Trophoblast cell (in vitro differentiated cells and primary cell): ENCODE results near the gene SRPK2.

Experiments used
- DNase-seq, 2 donors: peaks; one replicate each; pipeline ENCODE4 v3.0.0-alpha.2; 2016
- H2AFZ ChIP-seq: 2 replicates; pipeline ENCODE4 v1.6.1; 2013; ENCODE audit warnings: low read length, moderate library complexity, mild to moderate bottlenecking; ENCODE audit not compliant: insufficient read depth, poor library complexity
- H2AK5ac ChIP-seq: 2 replicates; pipeline ENCODE4 v1.6.1; 2013; ENCODE audit warnings: mild to moderate bottlenecking, low read length
- H2BK120ac ChIP-seq: 2 replicates; pipeline ENCODE4 v1.6.1; 2013; ENCODE audit warnings: low read length, mild to moderate bottlenecking, moderate library complexity; ENCODE audit not compliant: insufficient read depth, poor library complexity
- H2BK12ac ChIP-seq: 2 replicates; pipeline ENCODE4 v1.6.1; 2013; ENCODE audit warnings: mild to moderate bottlenecking, low read length, moderate library complexity
- H2BK5ac ChIP-seq: 2 replicates; pipeline ENCODE4 v1.6.1; 2013; ENCODE audit warnings: low read length, low read depth, moderate library complexity, mild to moderate bottlenecking; ENCODE audit not compliant: poor library complexity
- H3K14ac ChIP-seq: 2 replicates; pipeline ENCODE4 v1.6.1; 2013; ENCODE audit warnings: mild to moderate bottlenecking, low read length
- H3K18ac ChIP-seq: 2 replicates; pipeline ENCODE4 v1.6.1; 2013; ENCODE audit warnings: mild to moderate bottlenecking, low read length
- H3K23ac ChIP-seq: 2 replicates; pipeline ENCODE4 v1.6.1; 2013; ENCODE audit warnings: low read length
- H3K27ac ChIP-seq: 2 replicates; pipeline ENCODE4 v1.5.1; 2013; ENCODE audit warnings: low read depth, mild to moderate bottlenecking, inconsistent platforms, low read length, moderate library complexity
- H3K27me3 ChIP-seq: 2 replicates; pipeline ENCODE4 v1.6.1; 2013; ENCODE audit warnings: inconsistent platforms, mild to moderate bottlenecking, low read length, moderate library complexity; ENCODE audit not compliant: insufficient read depth
- H3K36me3 ChIP-seq, 2 experiments: 1 replicate in 1 of 2; 2 replicates in 1 of 2; pipeline ENCODE4 v1.6.1; 2013; ENCODE audit warnings: low read length in 2 of 2, mild to moderate bottlenecking in 2 of 2, moderate library complexity in 1 of 2; ENCODE audit not compliant: insufficient read depth in 2 of 2, control insufficient read depth in 1 of 2
- H3K4ac ChIP-seq: 2 replicates; pipeline ENCODE4 v1.6.1; 2013; ENCODE audit warnings: low read depth, mild to moderate bottlenecking, low read length, moderate library complexity
- H3K4me1 ChIP-seq, 2 experiments: 1 replicate in 1 of 2; 2 replicates in 1 of 2; pipeline ENCODE4 v1.6.1; 2013; ENCODE audit warnings: low read length in 2 of 2, mild to moderate bottlenecking in 2 of 2, moderate library complexity in 1 of 2; ENCODE audit not compliant: insufficient read depth in 2 of 2, control insufficient read depth in 1 of 2
- H3K4me2 ChIP-seq: 2 replicates; pipeline ENCODE4 v1.6.1; 2013; ENCODE audit warnings: inconsistent platforms, mild to moderate bottlenecking, low read length, moderate library complexity
- H3K4me3 ChIP-seq: 2 replicates; pipeline ENCODE4 v1.5.1; 2013; ENCODE audit warnings: mild to moderate bottlenecking, low read depth, low read length, inconsistent platforms
- H3K79me1 ChIP-seq: one replicate; pipeline ENCODE4 v1.6.1; 2013; ENCODE audit warnings: low read length
- H3K79me2 ChIP-seq: 2 replicates; pipeline ENCODE4 v1.6.1; 2013; ENCODE audit warnings: low read length, mild to moderate bottlenecking; ENCODE audit not compliant: control insufficient read depth, insufficient read depth, poor library complexity
- H3K9ac ChIP-seq: 2 replicates; pipeline ENCODE4 v1.6.1; 2013; ENCODE audit warnings: mild to moderate bottlenecking, low read length
- H3K9me3 ChIP-seq: 2 replicates; pipeline ENCODE4 v1.6.1; 2013; ENCODE audit warnings: low read depth, mild to moderate bottlenecking, control low read depth, inconsistent platforms, low read length; ENCODE audit not compliant: insufficient read depth
- H4K12ac ChIP-seq: 2 replicates; pipeline ENCODE4 v1.6.1; 2013; ENCODE audit warnings: low read depth, mild to moderate bottlenecking, low read length, moderate library complexity
- H4K8ac ChIP-seq: 2 replicates; pipeline ENCODE4 v1.6.1; 2013; ENCODE audit warnings: low read depth, mild to moderate bottlenecking, low read length, moderate library complexity
- H4K91ac ChIP-seq: one replicate; pipeline ENCODE4 v1.6.1; 2013; ENCODE audit warnings: low read depth, mild to moderate bottlenecking, low read length, moderate library complexity
- WGBS: extraction: QIAGEN DNeasy Blood & Tissue Kit; methylation state at CpG from one replicate; pipeline ENCODE4 v1.1.7; 2013; ENCODE audit warnings: missing lambda C conversion rate; ENCODE audit not compliant: insufficient read length, insufficient coverage; ENCODE audit errors: extremely low coverage; 5-methylcytosine and 5-hydroxymethylcytosine counted together

Gene SRPK2

DNA sequence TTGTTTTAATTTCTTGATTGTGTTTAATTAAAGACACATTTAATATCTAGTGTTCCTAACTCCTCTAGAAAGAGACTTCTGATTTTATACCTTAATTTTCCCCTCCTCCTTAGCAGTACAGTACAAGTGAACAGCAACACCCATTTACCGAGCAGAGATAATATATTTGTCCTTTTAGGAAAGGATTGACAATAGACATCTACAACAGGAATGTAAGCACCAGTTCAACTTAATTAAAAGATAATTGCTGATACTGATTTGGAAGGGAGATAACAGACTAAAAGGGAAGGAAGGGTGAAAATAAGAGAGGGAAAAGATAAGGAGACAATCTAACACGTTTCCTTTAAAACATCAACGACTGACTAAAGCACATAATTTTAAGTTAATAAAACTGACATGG is 119.3 kb downstream of the SRPK2 start:
- Histone ChIP-seq H2BK120ac (no peak overlapping the region), H3K9ac (no peak overlapping the region), H2BK12ac (no peak overlapping the region), H3K4ac (no peak overlapping the region), H3K27ac (no peak overlapping the region), H4K12ac (no peak overlapping the region), H2AK5ac (no peak overlapping the region), H3K18ac (no peak overlapping the region), H3K4me1 (no peaks in the 10 kb centered on the region), H3K14ac (no peak overlapping the region), H3K4me3 (no peak overlapping the region), H2AFZ (no peak overlapping the region), H3K9me3 (no peaks in the 10 kb centered on the region), H3K36me3 (no peaks in the 10 kb centered on the region), H3K4me2 (no peak overlapping the region), H4K8ac (no peak overlapping the region), H3K79me2 (no peaks in the 10 kb centered on the region), H3K79me1 (no peaks in the 10 kb centered on the region), H3K27me3 (no peaks in the 10 kb centered on the region), H2BK5ac (no peak overlapping the region), H3K23ac (no peak overlapping the region), H4K91ac (no peak overlapping the region)
- no peak for DNase-seq
- WGBS, result no CpG with 5 or more reads among the region's 3 CpGs

DNA sequence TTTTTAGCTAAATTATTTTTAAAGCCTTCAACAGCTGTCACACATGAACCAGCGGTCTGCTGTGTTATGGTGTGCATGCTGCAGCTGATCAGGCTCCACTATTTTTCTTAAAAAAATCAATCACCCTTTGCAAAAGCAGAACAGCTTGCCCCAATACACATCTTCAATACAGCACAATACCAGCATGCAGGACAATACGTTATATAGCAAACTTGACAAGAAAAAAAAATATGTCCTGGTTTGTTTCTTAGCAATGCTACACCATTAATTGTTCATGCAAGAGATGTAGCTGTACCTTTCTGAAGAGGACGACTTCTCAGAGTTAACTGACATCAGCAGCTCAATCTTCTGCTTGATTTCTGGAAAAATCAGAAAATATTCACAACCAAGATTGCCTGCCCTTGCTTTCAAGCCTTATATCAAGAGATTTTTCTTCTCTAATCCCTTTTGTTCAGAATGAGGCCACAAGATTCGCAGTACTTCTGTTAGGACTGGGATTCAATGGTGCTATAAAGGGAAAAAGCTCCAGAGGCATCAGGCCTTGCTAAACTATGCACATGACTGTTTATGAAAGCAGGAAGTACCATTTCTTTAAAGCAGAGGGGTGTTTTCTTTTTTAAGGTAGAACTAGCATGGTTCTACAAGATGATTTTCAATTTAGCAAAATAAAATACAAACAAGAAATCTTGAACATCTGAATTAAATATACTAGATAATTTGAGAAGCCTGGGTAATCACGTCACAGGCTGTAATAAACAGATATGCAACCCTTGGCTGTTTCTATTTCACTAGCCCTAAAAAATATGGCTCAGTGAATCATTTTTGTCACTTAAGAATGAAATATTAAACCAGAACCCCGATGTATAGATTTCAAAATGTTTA is 120.0 kb downstream of the SRPK2 start:
- no peak overlapping the region for H3K18ac ChIP-seq
- no peak overlapping the region for H4K91ac ChIP-seq
- DNase-seq, result peak in 1 of 2 donors; percentile 45
- WGBS, result no CpG with 5 or more reads among the region's 6 CpGs
- no peaks in the 10 kb centered on the region for H3K9me3 ChIP-seq
- no peaks in the 10 kb centered on the region for H3K79me1 ChIP-seq
- no peaks in the 10 kb centered on the region for H3K27me3 ChIP-seq
- H4K12ac ChIP-seq, result no peak overlapping the region
- H2AFZ ChIP-seq, result no peak overlapping the region
- no peak overlapping the region for H3K9ac ChIP-seq
- H3K4me1 ChIP-seq, result no peaks in the 10 kb centered on the region
- no peak overlapping the region for H3K14ac ChIP-seq
- H2AK5ac ChIP-seq, result no peak overlapping the region
- H4K8ac ChIP-seq, result no peak overlapping the region
- no peak overlapping the region for H3K27ac ChIP-seq
- H3K36me3 ChIP-seq, result no peaks in the 10 kb centered on the region
- H3K4me2 ChIP-seq, result no peak overlapping the region
- no peak overlapping the region for H3K4ac ChIP-seq
- H2BK5ac ChIP-seq, result no peak overlapping the region
- no peaks in the 10 kb centered on the region for H3K79me2 ChIP-seq
- no peak overlapping the region for H3K4me3 ChIP-seq
- H2BK120ac ChIP-seq, result no peak overlapping the region
- H3K23ac ChIP-seq, result no peak overlapping the region
- no peak overlapping the region for H2BK12ac ChIP-seq

DNA sequence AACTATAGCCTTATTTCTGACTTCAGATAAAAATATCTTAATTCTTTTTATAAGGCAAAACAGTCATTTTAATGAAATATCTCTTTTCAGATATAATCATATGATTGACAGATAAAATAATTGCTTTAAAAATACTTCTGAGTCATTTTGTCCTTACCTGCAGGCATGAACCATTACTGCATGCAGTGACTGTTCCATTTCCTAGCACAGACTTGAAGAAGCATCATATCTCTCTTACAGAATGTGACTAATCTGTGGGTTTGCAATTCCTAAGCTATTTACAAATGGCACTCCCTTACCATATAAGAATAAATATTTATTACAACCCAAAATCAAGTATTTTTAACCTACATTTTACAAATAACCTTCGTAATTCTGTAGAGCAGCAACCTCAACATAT is 120.7 kb downstream of the SRPK2 start:
- Histone ChIP-seq H3K9ac (no peak overlapping the region), H4K8ac (no peak overlapping the region), H3K14ac (no peak overlapping the region), H3K18ac (no peak overlapping the region), H2AK5ac (no peak overlapping the region), H4K91ac (no peak overlapping the region), H3K27me3 (no peaks in the 10 kb centered on the region), H3K79me1 (no peaks in the 10 kb centered on the region), H3K9me3 (no peaks in the 10 kb centered on the region), H2AFZ (no peak overlapping the region), H3K36me3 (no peaks in the 10 kb centered on the region), H2BK5ac (no peak overlapping the region), H3K4me3 (no peak overlapping the region), H2BK12ac (no peak overlapping the region), H3K4me2 (no peak overlapping the region), H3K23ac (no peak overlapping the region), H2BK120ac (no peak overlapping the region), H3K4me1 (no peaks in the 10 kb centered on the region), H3K27ac (no peak overlapping the region), H4K12ac (no peak overlapping the region), H3K4ac (no peak overlapping the region), H3K79me2 (no peaks in the 10 kb centered on the region)
- no CpG with 5 or more reads among the region's 1 CpG for WGBS
- DNase-seq, result peak; percentile 58 to 83

DNA sequence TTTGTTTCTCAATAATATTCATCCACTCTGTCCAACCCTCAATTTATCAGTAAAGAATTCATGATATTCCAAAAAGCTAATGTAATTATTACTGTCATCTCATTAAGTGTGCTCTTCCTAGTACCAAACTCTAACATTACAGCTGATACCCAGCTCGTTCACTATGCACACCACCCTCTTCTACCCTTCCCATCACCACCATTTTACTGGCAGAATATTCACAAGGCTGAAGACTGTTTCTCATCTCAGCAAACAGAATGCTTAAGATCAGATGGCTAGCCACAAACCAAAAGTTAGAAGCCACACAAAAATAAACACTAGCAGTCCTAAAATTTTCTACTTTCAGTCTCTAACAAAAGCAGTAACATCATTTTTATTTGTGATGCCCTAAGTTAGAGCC is 121.5 kb downstream of the SRPK2 start:
- Histone ChIP-seq H3K14ac (no peak overlapping the region), H3K36me3 (no peaks in the 10 kb centered on the region), H2AFZ (no peak overlapping the region), H2AK5ac (no peak overlapping the region), H3K79me2 (no peaks in the 10 kb centered on the region), H2BK120ac (no peak overlapping the region), H3K27me3 (no peaks in the 10 kb centered on the region), H3K79me1 (no peaks in the 10 kb centered on the region), H4K91ac (no peak overlapping the region), H3K4ac (no peak overlapping the region), H3K4me2 (no peak overlapping the region), H4K12ac (no peak overlapping the region), H3K27ac (no peak overlapping the region), H3K9me3 (no peaks in the 10 kb centered on the region), H3K9ac (no peak overlapping the region), H2BK5ac (no peak overlapping the region), H4K8ac (no peak overlapping the region), H3K23ac (no peak overlapping the region), H3K4me3 (no peak overlapping the region), H3K18ac (no peak overlapping the region), H3K4me1 (no peaks in the 10 kb centered on the region), H2BK12ac (no peak overlapping the region)
- WGBS, result no CpG with 5 or more reads among the region's 1 CpG
- DNase-seq, result no peak
